Esophagus squamous epithelium (tissue), 4 donors: ENCODE data around the gene DROSHA.

Experiments
- POLR2A ChIP-seq, 4 donors: fragments of 450-650 bp; IDR thresholded peaks; one replicate each; pipeline ENCODE4 v1.6.1; 2017; ENCODE audit warnings: antibody characterized with exemption in 4 of 4, mild to moderate bottlenecking in 4 of 4, moderate library complexity in 3 of 4
- TF ChIP-seq, protein P1 (sequence below), 6 experiments: fragments of 450-650 bp in 4 of 6; fragments of 200-600 bp in 2 of 6; sonication (generic) in 2 of 6; IDR thresholded peaks; one replicate each; pipeline ENCODE4 v1.5.1; 2016 to 2019; ENCODE audit warnings: antibody characterized with exemption in 6 of 6, mild to moderate bottlenecking in 4 of 6, moderate library complexity in 4 of 6

DNA sequence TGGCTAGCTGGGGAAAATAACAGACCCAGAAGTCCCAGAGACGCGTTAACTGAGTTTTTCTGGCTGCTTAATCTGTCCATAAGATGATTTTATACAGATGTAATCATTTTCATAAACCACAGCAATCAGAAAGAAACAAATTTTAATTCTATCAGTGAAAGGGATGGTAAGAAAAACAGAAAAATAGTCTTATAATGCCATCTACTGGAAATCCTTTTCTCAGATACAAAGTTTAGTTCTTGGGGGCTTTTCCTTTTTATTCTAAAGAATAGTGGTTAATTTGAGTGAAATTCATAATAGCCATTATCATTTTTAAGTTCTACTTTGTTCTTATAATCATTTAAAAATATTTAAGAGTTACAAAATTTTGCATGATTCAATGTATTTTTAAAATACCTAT, 44.4 kb downstream of the DROSHA start:
- TF ChIP-seq, protein P1, sequence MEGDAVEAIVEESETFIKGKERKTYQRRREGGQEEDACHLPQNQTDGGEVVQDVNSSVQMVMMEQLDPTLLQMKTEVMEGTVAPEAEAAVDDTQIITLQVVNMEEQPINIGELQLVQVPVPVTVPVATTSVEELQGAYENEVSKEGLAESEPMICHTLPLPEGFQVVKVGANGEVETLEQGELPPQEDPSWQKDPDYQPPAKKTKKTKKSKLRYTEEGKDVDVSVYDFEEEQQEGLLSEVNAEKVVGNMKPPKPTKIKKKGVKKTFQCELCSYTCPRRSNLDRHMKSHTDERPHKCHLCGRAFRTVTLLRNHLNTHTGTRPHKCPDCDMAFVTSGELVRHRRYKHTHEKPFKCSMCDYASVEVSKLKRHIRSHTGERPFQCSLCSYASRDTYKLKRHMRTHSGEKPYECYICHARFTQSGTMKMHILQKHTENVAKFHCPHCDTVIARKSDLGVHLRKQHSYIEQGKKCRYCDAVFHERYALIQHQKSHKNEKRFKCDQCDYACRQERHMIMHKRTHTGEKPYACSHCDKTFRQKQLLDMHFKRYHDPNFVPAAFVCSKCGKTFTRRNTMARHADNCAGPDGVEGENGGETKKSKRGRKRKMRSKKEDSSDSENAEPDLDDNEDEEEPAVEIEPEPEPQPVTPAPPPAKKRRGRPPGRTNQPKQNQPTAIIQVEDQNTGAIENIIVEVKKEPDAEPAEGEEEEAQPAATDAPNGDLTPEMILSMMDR (IDR thresholded peaks at IDR 0.05): no peak
- no peak for TF ChIP-seq POLR2A (IDR thresholded peaks at IDR 0.05)
